ENCODE measurements around the gene HOXD9.

HOXD9 gene

GRCh38 chr2:176122683-176123410 is at the start of gene HOXD9:
Gene HOXD9, plus strand, starts transcription at chr2:176122719. Its CDS starts 50 bp downstream, at chr2:176122769.
- peak; percentile 19 for DNase-seq

- DNase-seq = no peak
Measured at GRCh38 chr2:176072951-176073904, 49.3 kb upstream of the HOXD9 start.

- no peak for DNase-seq
Measured at GRCh38 chr2:176074919-176075425, 47.5 kb upstream of the HOXD9 start.

- DNase-seq = no peak
Measured at GRCh38 chr2:176075481-176075880, 47.0 kb upstream of the HOXD9 start.

- DNase-seq = no peak
Measured at GRCh38 chr2:176076063-176076462, 46.5 kb upstream of the HOXD9 start.

- DNase-seq = no peak
Measured at GRCh38 chr2:176076796-176077195, 45.7 kb upstream of the HOXD9 start.

- DNase-seq = no peak
Measured at GRCh38 chr2:176078541-176079284, 43.8 kb upstream of the HOXD9 start.

GRCh38 chr2:176079285-176079830 is 43.2 kb upstream of the HOXD9 start:
- no peak for DNase-seq

GRCh38 chr2:176079831-176080539 is 42.5 kb upstream of the HOXD9 start:
- no peak for DNase-seq

GRCh38 chr2:176080540-176081375 is 41.8 kb upstream of the HOXD9 start:
- DNase-seq = no peak

- DNase-seq = no peak
Measured at GRCh38 chr2:176081376-176081836, 41.1 kb upstream of the HOXD9 start.

- DNase-seq = no peak
Measured at GRCh38 chr2:176081837-176082524, 40.5 kb upstream of the HOXD9 start.

- DNase-seq = no peak
Measured at GRCh38 chr2:176082525-176082823, 40.0 kb upstream of the HOXD9 start.

- no peak for DNase-seq
Measured at GRCh38 chr2:176082824-176083751, 39.4 kb upstream of the HOXD9 start.

- DNase-seq = no peak
Measured at GRCh38 chr2:176083796-176084261, 38.7 kb upstream of the HOXD9 start, which contains the start of gene EVX2. Gene EVX2, minus strand, starts transcription at chr2:176083962. Its CDS starts 186 bp downstream, at chr2:176083776.

GRCh38 chr2:176084611-176085119 is 37.9 kb upstream of the HOXD9 start:
- no peak for DNase-seq

GRCh38 chr2:176085120-176085788 is 37.3 kb upstream of the HOXD9 start:
- DNase-seq = no peak
